Thymus (tissue), 11 donors: Measurements from ENCODE around the gene STAU1. TPM values are rescaled to one million over a fixed set of nuclear protein-coding genes. Genes with fewer than 3 reads are reported as not detected.
"Not testable (repeated sequence)": the region's sequence is repeated elsewhere in the genome, so short reads cannot be mapped to it uniquely, and the experiment has no call there.

ENCODE experiments used
- DNase-seq, 9 donors: peaks; one replicate each; pipeline ENCODE4 v3.0.0-alpha.2; 2013; ENCODE audit warnings: low spot score in 9 of 9, low read depth in 6 of 9, missing footprints in 1 of 9
- H3K27ac ChIP-seq, 2 donors: one replicate each; pipeline ENCODE4 v1.5.1; 2013; ENCODE audit warnings: control low read depth in 1 of 2, low read depth in 1 of 2, low read length in 1 of 2, mild to moderate bottlenecking in 1 of 2, moderate library complexity in 1 of 2
- H3K27me3 ChIP-seq, 2 donors: one replicate each; pipeline ENCODE4 v1.5.1; 2013; ENCODE audit warnings: low read length in 1 of 2; ENCODE audit not compliant: control insufficient read depth in 2 of 2, insufficient read depth in 1 of 2
- H3K36me3 ChIP-seq, 2 donors: one replicate each; pipeline ENCODE4 v1.5.1; 2013; ENCODE audit warnings: low read length in 1 of 2, mild to moderate bottlenecking in 1 of 2, moderate library complexity in 1 of 2; ENCODE audit not compliant: control insufficient read depth in 2 of 2, insufficient read depth in 2 of 2
- H3K4me1 ChIP-seq, 2 donors: one replicate each; pipeline ENCODE4 v1.5.1; 2013; ENCODE audit warnings: low read length in 2 of 2; ENCODE audit not compliant: control insufficient read depth in 2 of 2, insufficient read depth in 2 of 2
- H3K4me3 ChIP-seq, 2 donors: one replicate each; pipeline ENCODE4 v1.5.1; 2013; ENCODE audit warnings: low read length in 2 of 2, control low read depth in 1 of 2, mild to moderate bottlenecking in 1 of 2
- H3K9me3 ChIP-seq, 2 donors: one replicate each; pipeline ENCODE4 v1.5.1; 2013; ENCODE audit warnings: low read length in 1 of 2, mild to moderate bottlenecking in 1 of 2; ENCODE audit not compliant: control insufficient read depth in 2 of 2, insufficient read depth in 1 of 2
- WGBS: extraction: QIAGEN DNeasy Blood & Tissue Kit; methylation state at CpG from one replicate; pipeline ENCODE4 v1.1.7; 2013; 5-methylcytosine and 5-hydroxymethylcytosine counted together
- polyA plus RNA-seq: library from polyadenylated mRNA; stranded (reverse); fragments of 200-250 nt; gene quantifications from one replicate; pipeline ENCODE4 v1.2.3, GENCODE V29; 2013
- total RNA-seq: library from RNA; stranded (reverse); fragments of 120-200 nt; gene quantifications from one replicate; pipeline ENCODE4 v1.2.4, GENCODE V29; 2013
- donor health status: healthy.

Gene STAU1
- total and polyA plus RNA-seq, 2 donors, result 25.5 to 52.8 TPM

- no peaks in the 10 kb centered on the region for H3K9me3 ChIP-seq
- no peak overlapping the region for H3K27ac ChIP-seq
- H3K4me1 ChIP-seq, result no peaks in the 10 kb centered on the region
- 94% methylated on average over 13 of the region's 13 CpGs for WGBS
- no peak for DNase-seq
- no peaks in the 10 kb centered on the region for H3K27me3 ChIP-seq
- peaks cover 57 to 62% of the 10 kb centered on the region in 2 donors for H3K36me3 ChIP-seq
- H3K4me3 ChIP-seq, result no peak overlapping the region
Observed at GRCh38 chr20:49122920-49123319, 65.2 kb downstream of the STAU1 start.

GRCh38 chr20:49119988-49120387 lies 68.1 kb downstream of the STAU1 start:
- Histone ChIP-seq H3K4me3 (no peak overlapping the region), H3K36me3 (peaks cover 73 to 77% of the 10 kb centered on the region in 2 donors), H3K27ac (no peak overlapping the region), H3K27me3 (no peaks in the 10 kb centered on the region), H3K9me3 (no peaks in the 10 kb centered on the region), H3K4me1 (no peaks in the 10 kb centered on the region)
- no peak for DNase-seq
- WGBS, result 98% methylated on average over 7 of the region's 7 CpGs

- WGBS, result over 99% methylated on average over 3 of the region's 3 CpGs
- Histone ChIP-seq H3K36me3 (peaks cover 70 to 74% of the 10 kb centered on the region in 2 donors), H3K4me1 (no peaks in the 10 kb centered on the region), H3K4me3 (no peak overlapping the region), H3K27me3 (no peaks in the 10 kb centered on the region), H3K27ac (no peak overlapping the region), H3K9me3 (no peaks in the 10 kb centered on the region)
- DNase-seq, result no peak
Observed at GRCh38 chr20:49118307-49118706, 69.8 kb downstream of the STAU1 start.

GRCh38 chr20:49115564-49115963 lies 72.6 kb downstream of the STAU1 start:
- no peak overlapping the region for H3K27ac ChIP-seq
- H3K9me3 ChIP-seq, result no peaks in the 10 kb centered on the region
- H3K36me3 ChIP-seq, result peaks cover 77 to 79% of the 10 kb centered on the region in 2 donors
- no peaks in the 10 kb centered on the region for H3K27me3 ChIP-seq
- no peaks in the 10 kb centered on the region for H3K4me1 ChIP-seq
- H3K4me3 ChIP-seq, result no peak overlapping the region
- DNase-seq, result no peak
- 97% methylated on average over 7 of the region's 7 CpGs for WGBS

- no peaks in the 10 kb centered on the region for H3K4me1 ChIP-seq
- no peak overlapping the region for H3K27ac ChIP-seq
- DNase-seq, result no peak
- peaks cover 57 to 62% of the 10 kb centered on the region in 2 donors for H3K36me3 ChIP-seq
- no peaks in the 10 kb centered on the region for H3K27me3 ChIP-seq
- no peaks in the 10 kb centered on the region for H3K9me3 ChIP-seq
- 99% methylated on average over 15 of the region's 15 CpGs for WGBS
- H3K4me3 ChIP-seq, result no peak overlapping the region
Observed at GRCh38 chr20:49112596-49113274, 75.4 kb downstream of the STAU1 start.

GRCh38 chr20:49110767-49111694 lies 77.1 kb downstream of the STAU1 start:
- no peaks in the 10 kb centered on the region for H3K4me1 ChIP-seq
- no peaks in the 10 kb centered on the region for H3K9me3 ChIP-seq
- WGBS, result 98% methylated on average over 6 of the region's 6 CpGs
- no peak overlapping the region for H3K27ac ChIP-seq
- H3K36me3 ChIP-seq, result peaks cover 47 to 52% of the 10 kb centered on the region in 2 donors
- H3K27me3 ChIP-seq, result no peaks in the 10 kb centered on the region
- no peak overlapping the region for H3K4me3 ChIP-seq
- no peak for DNase-seq

DNA sequence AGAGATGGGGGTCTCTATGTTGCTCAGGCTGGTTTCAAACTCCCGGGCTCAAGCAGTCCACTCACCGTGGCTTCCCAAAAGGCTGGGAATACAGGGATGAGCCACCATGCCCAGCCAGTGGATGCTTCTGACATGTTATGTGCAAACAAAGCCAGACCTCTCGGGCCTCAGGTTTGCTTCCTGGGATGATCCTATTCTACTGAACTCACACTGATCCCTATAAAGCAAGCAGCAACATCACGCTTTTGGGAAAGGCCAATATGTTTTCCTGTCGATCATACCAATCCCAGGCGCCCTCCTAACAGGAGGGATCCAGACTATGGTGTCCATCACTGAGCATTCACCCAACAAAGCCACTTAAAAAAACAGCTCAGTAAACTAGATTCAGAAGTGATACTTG lies 81.8 kb downstream of the STAU1 start:
- no peak overlapping the region for H3K27ac ChIP-seq
- 99% methylated on average over 6 of the region's 6 CpGs for WGBS
- H3K4me3 ChIP-seq, result no peak overlapping the region
- H3K27me3 ChIP-seq, result no peaks in the 10 kb centered on the region
- H3K4me1 ChIP-seq, result no peaks in the 10 kb centered on the region
- H3K9me3 ChIP-seq, result no peaks in the 10 kb centered on the region
- no peak for DNase-seq
- peaks cover 42 to 58% of the 10 kb centered on the region in 2 donors for H3K36me3 ChIP-seq

GRCh38 chr20:49104979-49105547 lies 83.1 kb downstream of the STAU1 start:
- not testable (repeated sequence) for H3K4me1 ChIP-seq

DNA sequence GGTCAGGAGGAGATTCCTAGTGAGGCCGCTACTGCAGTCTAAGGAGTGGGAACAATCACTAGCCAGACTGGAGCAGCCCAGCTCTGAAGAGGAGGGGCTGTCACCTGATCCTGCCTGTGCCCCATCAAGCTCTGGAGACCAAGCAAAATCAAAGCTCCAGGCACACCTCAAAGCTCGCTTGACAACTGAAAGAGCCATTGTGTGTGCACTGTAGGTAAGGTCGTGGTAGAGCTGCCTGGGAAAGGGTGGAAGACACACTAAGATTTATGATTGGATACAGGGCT lies 83.8 kb downstream of the STAU1 start:
- no peak for DNase-seq
- Histone ChIP-seq H3K4me3 (no peak overlapping the region), H3K9me3 (no peaks in the 10 kb centered on the region), H3K27ac (no peak overlapping the region), H3K36me3 (peaks cover 45 to 55% of the 10 kb centered on the region in 2 donors), H3K4me1 (no peaks in the 10 kb centered on the region), H3K27me3 (no peaks in the 10 kb centered on the region)
- WGBS, result 97% methylated on average over 3 of the region's 3 CpGs

More at GRCh38 chr20:49104979-49105547, 83.1 kb downstream of the STAU1 start:
- not testable (repeated sequence) for H3K9me3 ChIP-seq, DNase-seq, H3K4me3 ChIP-seq, H3K27me3 ChIP-seq, H3K27ac ChIP-seq
- peaks cover 44 to 57% of the 10 kb centered on the region in 2 donors for H3K36me3 ChIP-seq
- 94% methylated on average over 11 of the region's 11 CpGs for WGBS
